ACC112 (cell line): Measurements from ENCODE around the gene DAB2IP.

Source experiments
- H2AFZ ChIP-seq: fragments of 200-600 bp; sonication (generic); one replicate; pipeline ENCODE4 v1.6.0; 2017; ENCODE audit warnings: antibody characterized with exemption, low read length; ENCODE audit not compliant: unreplicated experiment
- H3K27ac ChIP-seq: fragments of 200-600 bp; sonication (generic); 2 replicates; pipeline ENCODE4 v1.5.1; 2014; ENCODE audit warnings: low read depth, mild to moderate bottlenecking, antibody characterized with exemption, low read length, moderate library complexity
- H3K27me3 ChIP-seq: fragments of 200-600 bp; sonication (generic); 2 replicates; pipeline ENCODE4 v1.6.1; 2014; ENCODE audit warnings: mild to moderate bottlenecking, antibody characterized with exemption, low read length, moderate library complexity, mixed read lengths; ENCODE audit not compliant: insufficient read depth
- H3K36me3 ChIP-seq: fragments of 200-600 bp; sonication (generic); 2 replicates; pipeline ENCODE4 v1.6.1; 2016; ENCODE audit warnings: mild to moderate bottlenecking, antibody characterized with exemption, low read length, moderate library complexity, mixed read lengths; ENCODE audit not compliant: insufficient read depth
- H3K4me1 ChIP-seq: fragments of 200-600 bp; sonication (generic); one replicate; pipeline ENCODE4 v1.6.1; 2016; ENCODE audit warnings: low read length, mixed read lengths; ENCODE audit not compliant: insufficient read depth, unreplicated experiment, control insufficient read depth
- H3K4me3 ChIP-seq: fragments of 200-600 bp; sonication (generic); 2 replicates; pipeline ENCODE4 v1.5.1; 2014; ENCODE audit warnings: mild to moderate bottlenecking, low read depth, low read length
- H3K79me2 ChIP-seq: fragments of 200-600 bp; sonication (generic); one replicate; pipeline ENCODE4 v1.6.0; 2016; ENCODE audit warnings: low read length; ENCODE audit not compliant: control insufficient read depth, unreplicated experiment, insufficient read depth

The DAB2IP gene

DNA sequence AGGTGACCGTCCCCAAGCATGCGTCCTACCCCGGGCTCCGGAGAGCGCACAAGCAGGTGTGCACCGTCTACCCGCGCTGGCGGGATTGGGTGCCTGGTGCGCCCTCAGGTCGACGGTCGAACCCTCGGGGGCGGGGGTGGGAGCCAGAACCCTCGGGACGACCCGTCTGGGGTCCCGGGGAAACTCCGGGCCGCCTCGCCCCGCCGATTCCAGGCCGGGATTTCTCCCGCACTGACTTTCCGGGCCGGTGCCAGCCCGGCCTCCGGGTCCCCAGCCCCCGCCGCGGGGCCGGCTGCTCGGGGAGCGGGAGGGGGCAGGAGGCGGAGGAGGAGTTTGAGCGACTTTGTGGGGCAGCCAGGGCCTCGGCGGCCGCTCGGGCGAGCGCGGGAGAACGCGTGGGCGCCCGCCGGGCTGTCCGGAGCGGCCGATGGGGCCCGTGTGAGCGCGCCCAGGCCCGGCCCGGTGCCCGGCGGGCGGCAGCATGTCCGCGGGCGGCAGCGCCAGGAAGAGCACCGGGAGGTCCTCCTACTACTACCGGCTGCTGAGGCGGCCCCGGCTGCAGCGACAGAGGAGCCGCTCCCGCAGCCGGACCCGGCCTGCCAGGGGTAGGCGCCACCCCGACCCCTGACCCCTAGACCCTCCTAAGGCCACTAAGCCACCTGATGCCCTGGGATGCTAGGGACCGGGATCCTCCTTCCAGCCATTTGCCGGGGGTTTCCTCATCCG, at the start of gene DAB2IP:
DAB2IP (plus strand) TSS at position 340 of the 726 bp plus-strand sequence; CDS start at position 482, 142 bp downstream.
- Histone ChIP-seq H3K36me3 (no peaks in the 10 kb centered on the region), H3K4me1 (peaks cover 8% of the 10 kb centered on the region), H3K4me3 (peak within 1 kb of the TSS; percentile 68), H3K27ac (no peak within 1 kb of the TSS), H3K79me2 (no peaks in the 10 kb centered on the region), H3K27me3 (peaks cover 43% of the 10 kb centered on the region), H2AFZ (peak within 1 kb of the TSS; percentile 53)

DNA sequence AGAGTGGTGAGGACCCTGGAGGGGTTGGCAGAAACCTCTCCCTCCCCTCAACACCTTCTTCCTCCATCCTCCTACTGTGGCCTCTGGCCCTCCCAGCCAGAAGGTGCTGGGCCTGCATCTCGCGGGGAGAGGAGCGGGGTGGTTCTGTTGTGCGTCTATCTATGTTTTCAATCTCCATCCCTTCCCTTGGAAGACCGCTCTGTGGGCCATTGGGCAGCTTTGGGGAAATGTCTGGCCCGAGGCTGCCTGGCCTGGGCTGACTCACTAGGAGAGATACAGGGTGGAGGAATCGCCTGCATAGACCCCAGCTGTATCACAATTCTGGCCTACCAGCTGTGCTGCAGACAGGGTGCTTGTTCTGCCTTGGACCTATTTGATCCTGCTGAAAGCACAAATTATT, 48.4 kb upstream of the DAB2IP start:
- Histone ChIP-seq H3K36me3 (no peaks in the 10 kb centered on the region), H3K79me2 (no peaks in the 10 kb centered on the region), H3K4me1 (peaks cover 11% of the 10 kb centered on the region), H3K27me3 (peaks cover 26% of the 10 kb centered on the region), H3K27ac (no peak overlapping the region), H2AFZ (no peak overlapping the region), H3K4me3 (no peak overlapping the region)

DNA sequence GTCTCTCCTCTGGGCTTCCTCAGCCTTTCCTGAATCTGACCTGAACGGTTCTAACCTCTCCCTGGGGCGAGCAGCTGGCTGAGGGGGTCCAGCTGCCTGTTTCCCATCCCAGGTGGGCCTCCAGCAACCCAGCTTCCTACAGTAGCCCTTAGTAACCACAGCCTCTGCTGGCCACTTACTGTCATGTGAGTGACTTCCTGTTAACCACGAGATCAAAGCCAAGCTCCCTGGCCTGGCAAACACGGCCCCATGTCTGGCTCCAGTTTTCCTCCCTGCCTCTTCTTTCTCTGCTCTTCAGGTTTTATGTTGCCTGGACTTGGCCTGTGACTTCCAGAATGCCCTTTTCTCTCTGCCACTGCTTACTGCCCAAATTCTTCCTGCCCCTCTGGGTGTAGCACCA, 47.2 kb upstream of the DAB2IP start:
- no peak overlapping the region for H3K4me3 ChIP-seq
- H3K27ac ChIP-seq, result no peak overlapping the region
- H3K4me1 ChIP-seq, result peaks cover 11% of the 10 kb centered on the region
- H3K36me3 ChIP-seq, result no peaks in the 10 kb centered on the region
- H2AFZ ChIP-seq, result no peak overlapping the region
- no peaks in the 10 kb centered on the region for H3K79me2 ChIP-seq
- peaks cover 17% of the 10 kb centered on the region for H3K27me3 ChIP-seq

DNA sequence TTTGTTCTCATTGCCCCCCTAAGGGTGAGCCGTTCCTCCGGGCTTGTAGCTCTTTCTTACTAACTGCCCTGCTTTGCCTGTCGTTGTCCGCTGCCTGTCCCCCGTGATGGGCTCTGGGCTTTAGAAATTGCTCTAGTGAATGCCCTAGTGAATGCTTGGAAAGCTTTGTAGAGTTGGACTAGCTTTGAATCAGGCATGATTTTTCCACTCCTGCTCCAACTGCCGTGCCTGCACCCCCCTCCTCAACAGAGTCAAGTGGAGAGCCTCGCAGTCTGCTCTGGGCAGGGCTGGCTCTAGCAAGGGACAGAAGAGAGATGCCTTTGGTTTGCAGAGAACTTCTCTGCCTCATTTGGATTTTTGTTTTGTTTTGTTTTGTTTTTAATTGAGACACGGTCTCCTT, 46.8 kb upstream of the DAB2IP start:
- Histone ChIP-seq H2AFZ (no peak overlapping the region), H3K27me3 (peaks cover 14% of the 10 kb centered on the region), H3K4me3 (no peak overlapping the region), H3K36me3 (no peaks in the 10 kb centered on the region), H3K27ac (no peak overlapping the region), H3K79me2 (no peaks in the 10 kb centered on the region), H3K4me1 (peaks cover 11% of the 10 kb centered on the region)

DNA sequence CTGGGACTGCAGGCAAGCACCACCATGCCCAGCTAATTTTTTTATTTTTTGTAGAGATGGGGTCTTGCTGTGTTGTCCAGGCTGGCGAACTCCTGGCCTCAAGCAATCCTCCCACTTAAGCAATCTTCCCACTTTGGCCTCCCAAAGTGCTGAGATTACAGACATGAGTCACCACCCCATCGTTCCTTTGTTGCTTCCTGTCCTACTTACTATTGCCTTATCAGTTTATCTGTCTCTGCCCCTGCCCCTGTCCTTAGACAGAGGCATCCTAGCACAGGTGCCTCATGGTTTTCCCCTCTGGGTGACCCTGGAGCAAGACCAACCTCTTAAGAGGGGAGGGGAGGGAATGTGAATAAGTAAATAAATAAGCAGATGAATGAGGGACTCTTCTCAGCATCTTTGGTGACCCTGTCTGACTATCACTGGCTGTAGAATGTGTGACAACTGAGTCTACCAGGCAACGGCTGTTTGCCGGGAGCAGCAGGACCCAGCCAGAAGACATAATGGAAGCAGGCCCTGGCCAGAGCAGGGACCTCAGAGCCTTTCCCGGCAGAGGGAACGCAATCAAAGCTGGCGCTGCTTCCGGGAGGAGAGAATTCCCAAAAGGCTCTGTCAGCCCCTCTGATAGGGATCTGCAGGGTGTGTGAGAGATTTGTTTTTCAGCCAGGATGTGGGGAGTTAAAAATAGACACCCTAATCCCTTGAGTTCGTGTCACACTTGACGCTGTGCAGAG, 43.8 kb upstream of the DAB2IP start:
- Histone ChIP-seq H2AFZ (no peak overlapping the region), H3K27me3 (no peaks in the 10 kb centered on the region; the same call in 1 of the 2 replicates), H3K27ac (no peak overlapping the region), H3K4me1 (peaks cover 6% of the 10 kb centered on the region), H3K36me3 (no peaks in the 10 kb centered on the region), H3K4me3 (no peak overlapping the region), H3K79me2 (no peaks in the 10 kb centered on the region)

DNA sequence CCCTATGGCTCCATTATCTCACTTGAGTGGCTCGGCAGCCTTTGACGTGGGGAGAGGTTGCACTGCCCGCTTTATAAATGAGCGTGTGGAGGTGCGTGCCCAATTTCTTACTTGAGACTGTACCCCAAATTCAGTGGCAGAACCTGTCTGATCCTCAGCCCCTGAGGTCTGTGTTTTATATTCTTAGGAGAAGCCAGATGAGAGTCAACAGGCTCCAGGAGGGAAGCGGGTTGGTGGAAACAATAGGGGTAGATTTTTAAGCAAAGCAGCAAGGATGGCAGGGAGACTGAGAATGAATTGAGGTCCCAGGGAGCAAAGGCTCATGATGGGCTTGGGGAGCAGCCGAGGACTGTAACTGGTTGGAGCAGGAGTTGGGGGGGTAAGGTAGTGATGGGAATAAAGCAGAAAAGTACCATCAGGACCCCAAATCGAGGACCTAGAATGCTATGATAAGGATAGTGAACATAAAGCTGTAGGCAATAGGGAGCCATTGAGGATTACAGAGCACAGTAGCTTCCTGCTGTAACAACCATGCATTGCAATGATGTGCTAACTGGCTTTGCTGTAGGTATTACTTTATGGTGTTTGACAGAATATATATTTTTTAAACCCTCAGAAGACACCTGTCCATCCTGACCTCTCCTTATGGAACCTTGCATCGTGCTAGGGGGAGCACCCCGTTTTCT, 43.1 kb upstream of the DAB2IP start:
- Histone ChIP-seq H3K27ac (no peak overlapping the region), H3K4me3 (no peak overlapping the region), H2AFZ (no peak overlapping the region), H3K27me3 (peaks cover 3% of the 10 kb centered on the region; the same call in 1 of the 2 replicates), H3K36me3 (no peaks in the 10 kb centered on the region), H3K79me2 (no peaks in the 10 kb centered on the region), H3K4me1 (peaks cover 6% of the 10 kb centered on the region)

DNA sequence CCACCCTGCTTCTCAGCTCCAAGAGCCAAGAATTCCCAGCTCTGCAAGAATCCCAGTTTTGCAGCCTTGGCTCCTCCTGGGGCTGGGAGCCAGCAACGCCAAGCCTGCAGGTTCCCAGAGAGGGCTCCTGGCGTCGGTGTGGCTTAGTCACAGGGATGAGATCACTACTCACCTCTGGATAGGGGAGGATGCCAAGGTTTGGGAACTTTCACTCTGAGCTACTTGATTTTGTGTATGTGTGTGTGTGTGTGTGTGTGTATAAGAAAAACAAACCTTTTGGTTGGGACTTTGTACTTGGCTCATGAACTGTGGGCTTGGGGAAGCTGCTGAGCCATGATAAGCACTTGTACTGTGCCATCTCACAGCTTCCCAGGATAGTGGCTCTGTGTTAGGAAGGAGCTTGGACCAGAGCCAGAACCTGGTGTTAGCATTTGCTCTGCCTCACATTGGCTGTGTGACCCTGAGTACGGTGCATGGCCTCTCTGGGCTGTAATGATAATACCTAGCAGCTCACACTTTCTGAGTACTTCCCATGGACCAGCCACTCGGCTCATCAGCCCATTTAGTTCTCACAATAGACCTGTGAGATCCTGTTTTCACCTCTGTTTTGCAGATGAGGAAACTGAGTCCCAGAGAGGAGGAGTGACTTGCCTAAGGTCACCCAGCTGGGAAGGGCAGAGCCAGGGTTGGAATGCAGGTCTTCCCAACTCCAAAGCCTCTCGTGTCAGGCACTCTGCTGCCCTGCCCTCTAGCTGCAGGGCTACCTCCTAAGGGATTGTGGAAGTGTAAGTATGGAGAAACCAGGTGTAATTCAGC, 41.4 kb upstream of the DAB2IP start:
- Histone ChIP-seq H3K27me3 (peaks cover 10% of the 10 kb centered on the region; the same call in 1 of the 2 replicates), H3K4me1 (peaks cover 6% of the 10 kb centered on the region), H3K79me2 (no peaks in the 10 kb centered on the region), H3K27ac (no peak overlapping the region), H3K36me3 (no peaks in the 10 kb centered on the region), H3K4me3 (no peak overlapping the region), H2AFZ (no peak overlapping the region)

DNA sequence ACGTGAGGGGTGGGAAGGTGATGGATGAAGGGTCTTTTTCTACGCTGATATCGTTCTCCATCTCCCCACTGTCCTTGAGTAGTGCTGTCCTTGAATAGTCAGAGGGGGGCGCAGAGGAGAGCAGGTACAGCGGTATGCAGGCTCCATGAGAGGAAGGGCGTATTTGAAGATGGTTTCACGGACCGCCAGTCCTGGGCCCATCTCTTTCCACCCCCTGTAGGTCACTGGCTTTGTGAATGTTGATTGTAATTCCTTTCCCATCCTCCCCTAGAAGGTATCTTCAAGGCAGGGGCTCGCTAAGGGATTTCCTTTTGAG, 40.8 kb upstream of the DAB2IP start:
- peaks cover 6% of the 10 kb centered on the region for H3K4me1 ChIP-seq
- H2AFZ ChIP-seq, result no peak overlapping the region
- H3K4me3 ChIP-seq, result no peak overlapping the region
- H3K27ac ChIP-seq, result no peak overlapping the region
- no peaks in the 10 kb centered on the region for H3K36me3 ChIP-seq
- peaks cover 10% of the 10 kb centered on the region; the same call in 1 of the 2 replicates for H3K27me3 ChIP-seq
- no peaks in the 10 kb centered on the region for H3K79me2 ChIP-seq

DNA sequence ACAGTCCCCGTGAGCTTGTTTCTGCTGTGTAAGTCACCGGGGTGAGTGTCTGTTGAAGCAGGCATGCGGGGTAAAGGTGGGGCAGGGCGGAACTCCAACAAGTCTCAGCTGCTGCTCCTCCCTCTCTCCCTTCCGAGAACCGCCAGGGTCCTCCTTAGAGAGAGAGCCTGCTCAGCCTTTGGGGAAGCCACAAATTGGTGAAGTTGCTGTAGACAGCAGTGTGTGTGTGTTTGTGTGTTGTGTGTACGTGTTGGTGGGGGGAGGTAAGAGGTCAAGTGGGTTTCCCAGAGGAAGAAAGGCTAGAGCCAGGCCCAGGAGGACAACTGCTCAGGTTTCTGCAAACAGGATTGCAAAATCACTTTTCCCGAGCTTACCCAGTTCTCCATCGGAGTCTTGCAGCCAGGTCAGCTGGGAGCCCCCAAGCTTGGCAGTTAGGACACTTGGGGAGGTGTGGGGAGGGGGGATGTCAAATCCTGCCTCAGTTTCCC, 38.9 kb upstream of the DAB2IP start:
- no peak overlapping the region for H2AFZ ChIP-seq
- no peak overlapping the region for H3K27ac ChIP-seq
- H3K4me3 ChIP-seq, result no peak overlapping the region

More for the DNA sequence above, 38.9 kb upstream of the DAB2IP start:
- H3K4me1 ChIP-seq, result peaks cover 5% of the 10 kb centered on the region
- peaks cover 10% of the 10 kb centered on the region; the same call in 1 of the 2 replicates for H3K27me3 ChIP-seq
- H3K36me3 ChIP-seq, result no peaks in the 10 kb centered on the region
- no peaks in the 10 kb centered on the region for H3K79me2 ChIP-seq
